AG04449 (cell line): ENCODE measurements around the gene RPS6KB1.
"Not testable (repeated sequence)": the region's sequence is repeated elsewhere in the genome, so short reads cannot be mapped to it uniquely, and the experiment has no call there.

Experiments used
- CTCF ChIA-PET: fragments of 350-600 bp; formaldehyde crosslinking; extraction: SDS; loops from one replicate; lab custom pipeline; 2021; ENCODE audit warnings: antibody characterized with exemption; lab: Yijun Ruan, JAX
- POLR2A ChIA-PET: fragments of 400-600, 350-600 bp; formaldehyde crosslinking; extraction: SDS; loops from one replicate; lab custom pipeline; 2020; ENCODE audit warnings: antibody characterized with exemption, inconsistent platforms; lab: Yijun Ruan, JAX
- DNase-seq: peaks from one replicate; pipeline ENCODE4 v3.0.0-alpha.2; 2010; ENCODE audit warnings: low read depth, low spot score
- H3K4me3 ChIP-seq: 2 replicates; pipeline ENCODE4 v1.5.1; 2011; ENCODE audit warnings: low read depth, mild to moderate bottlenecking, control low read depth, low read length
- TF ChIP-seq, protein P1 (sequence below): IDR thresholded peaks from one replicate; pipeline ENCODE4 v1.5.1; 2011; ENCODE audit warnings: mild to moderate bottlenecking, moderate library complexity, low read length, control low read depth, inconsistent platforms; ENCODE audit not compliant: insufficient read depth; ENCODE audit errors: missing control alignments

The RPS6KB1 gene

DNA sequence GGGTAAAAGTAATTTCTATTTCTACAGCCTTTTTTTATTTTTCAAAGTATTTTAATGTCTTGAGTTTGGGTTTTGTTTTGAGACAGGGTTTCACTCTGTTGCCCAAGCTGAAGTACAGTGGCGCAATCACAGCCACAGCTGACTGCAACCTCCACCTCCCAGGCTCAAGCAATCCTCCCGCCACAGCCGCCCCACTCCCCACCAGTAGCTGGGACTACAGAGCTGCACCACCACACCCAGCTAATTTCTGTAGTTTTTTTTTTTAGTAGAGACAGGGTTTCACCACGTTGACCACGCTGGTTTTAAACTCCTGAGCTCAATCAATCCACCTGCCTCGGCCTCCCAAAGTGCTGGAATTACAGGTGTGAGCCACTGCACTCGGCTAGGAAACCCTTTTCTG, 44.1 kb upstream of the RPS6KB1 start:
- no peak for DNase-seq
- ChIA-PET POLR2A (interaction anchor here (12.6 to 13.4 kb wide), 2 partner anchors 87 to 95 kb away, joined by 222 to 449 read pairs; no protein-coding TSS in a partner anchor), CTCF (no interaction called here)
- no peak overlapping the region for H3K4me3 ChIP-seq
- TF ChIP-seq, protein P1, sequence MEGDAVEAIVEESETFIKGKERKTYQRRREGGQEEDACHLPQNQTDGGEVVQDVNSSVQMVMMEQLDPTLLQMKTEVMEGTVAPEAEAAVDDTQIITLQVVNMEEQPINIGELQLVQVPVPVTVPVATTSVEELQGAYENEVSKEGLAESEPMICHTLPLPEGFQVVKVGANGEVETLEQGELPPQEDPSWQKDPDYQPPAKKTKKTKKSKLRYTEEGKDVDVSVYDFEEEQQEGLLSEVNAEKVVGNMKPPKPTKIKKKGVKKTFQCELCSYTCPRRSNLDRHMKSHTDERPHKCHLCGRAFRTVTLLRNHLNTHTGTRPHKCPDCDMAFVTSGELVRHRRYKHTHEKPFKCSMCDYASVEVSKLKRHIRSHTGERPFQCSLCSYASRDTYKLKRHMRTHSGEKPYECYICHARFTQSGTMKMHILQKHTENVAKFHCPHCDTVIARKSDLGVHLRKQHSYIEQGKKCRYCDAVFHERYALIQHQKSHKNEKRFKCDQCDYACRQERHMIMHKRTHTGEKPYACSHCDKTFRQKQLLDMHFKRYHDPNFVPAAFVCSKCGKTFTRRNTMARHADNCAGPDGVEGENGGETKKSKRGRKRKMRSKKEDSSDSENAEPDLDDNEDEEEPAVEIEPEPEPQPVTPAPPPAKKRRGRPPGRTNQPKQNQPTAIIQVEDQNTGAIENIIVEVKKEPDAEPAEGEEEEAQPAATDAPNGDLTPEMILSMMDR, result no peak

DNA sequence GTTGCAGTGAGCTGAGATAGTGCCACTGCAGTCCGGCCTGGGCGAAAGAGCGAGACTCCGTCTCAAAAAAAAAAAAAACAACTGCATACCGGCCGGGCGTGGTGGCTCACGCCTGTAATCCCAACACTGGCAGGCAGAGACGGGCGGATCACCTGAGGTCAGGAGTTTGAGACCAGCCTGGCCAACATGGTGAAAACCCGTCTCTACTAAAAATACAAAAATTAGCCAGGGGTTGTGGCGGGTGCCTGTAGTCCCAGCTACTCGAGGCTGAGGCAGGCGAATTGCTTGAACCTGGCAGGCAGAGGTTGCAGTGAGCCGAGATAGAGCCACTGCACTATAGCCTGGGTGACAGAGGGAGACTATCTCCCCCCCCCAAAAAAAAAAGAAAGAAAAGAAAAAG, 42.6 kb upstream of the RPS6KB1 start:
- H3K4me3 ChIP-seq, DNase-seq: not testable (repeated sequence)
- ChIA-PET POLR2A (interaction anchor here (0.7 to 13.4 kb wide), 2 partner anchors 62 to 89 kb away, joined by 3 to 222 read pairs; no protein-coding TSS in a partner anchor), CTCF (interaction anchor here (0.9 kb wide), 1 partner anchor 10 kb away, joined by 3 read pairs; no protein-coding TSS in a partner anchor)

DNA sequence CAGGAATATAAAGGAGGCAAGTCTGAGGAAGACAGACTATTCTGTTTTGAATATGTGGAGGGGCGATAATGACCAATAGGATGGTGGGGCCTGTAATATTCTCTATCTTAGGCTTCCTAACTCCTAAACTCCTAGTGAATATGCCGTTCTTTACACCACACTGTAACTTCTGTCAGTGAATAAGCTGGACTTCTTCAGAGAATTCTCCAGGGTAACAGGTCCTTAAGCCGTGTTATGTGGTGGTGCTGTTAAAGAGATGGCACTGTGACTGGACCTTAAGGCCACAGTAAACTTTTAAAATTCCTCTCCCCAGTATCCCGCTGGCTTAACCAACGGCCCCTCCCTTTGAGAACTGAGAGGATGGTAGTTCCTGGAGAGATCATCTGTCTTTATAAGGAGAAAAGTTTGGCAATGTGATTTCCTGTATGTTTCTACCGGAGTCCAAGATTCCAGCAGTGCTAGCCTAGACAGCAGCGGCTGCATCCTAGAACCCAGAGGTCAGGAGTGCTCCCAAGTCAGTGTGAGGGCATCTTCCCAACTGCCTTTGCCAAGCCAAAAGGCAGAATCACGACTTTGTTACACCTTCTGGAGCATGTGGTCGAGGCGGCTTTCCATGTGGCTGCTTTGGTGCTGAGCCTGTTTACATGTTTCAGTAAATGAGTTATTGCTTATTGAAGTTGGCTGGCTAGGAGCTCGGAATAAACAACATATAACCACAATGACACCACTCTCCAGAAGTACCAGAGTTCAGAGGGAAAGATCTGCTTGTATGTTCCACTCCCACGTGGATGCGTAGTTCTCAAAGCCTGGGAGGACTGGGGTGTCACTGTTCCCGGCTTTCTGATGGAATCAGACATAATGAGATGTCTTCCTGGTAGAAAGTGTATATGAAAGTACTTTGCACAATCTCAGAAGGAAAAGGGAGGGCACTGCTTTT, 41.2 kb upstream of the RPS6KB1 start:
- TF ChIP-seq, protein P1, result no peak
- ChIA-PET POLR2A (interaction anchor here (0.8 to 2.6 kb wide), 3 partner anchors 7 to 65 kb away, joined by 3 to 13 read pairs (median 4); no protein-coding TSS in a partner anchor), CTCF (no interaction called here)
- H3K4me3 ChIP-seq, result peak overlapping the region; percentile 19; the same call in 1 of the 2 replicates
- DNase-seq, result no peak

DNA sequence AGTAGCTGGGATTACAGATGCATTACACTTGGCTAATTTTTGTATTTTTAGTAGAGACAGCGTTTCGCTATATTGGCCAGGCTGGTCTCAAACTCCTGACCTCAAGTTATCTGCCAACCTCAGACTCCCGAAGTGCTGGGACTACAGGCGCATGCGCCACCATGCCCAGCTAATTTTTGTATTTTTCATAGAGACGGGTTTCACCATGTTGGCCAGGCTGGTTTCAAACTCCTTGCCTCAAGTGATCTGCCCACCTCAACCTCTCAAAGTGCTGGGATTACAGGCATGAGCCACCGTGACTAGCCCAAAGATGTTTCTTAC, 40.1 kb upstream of the RPS6KB1 start:
- POLR2A ChIA-PET, result interaction anchor here (0.8 to 2.6 kb wide), 5 partner anchors 8 to 100 kb away, joined by 4 to 13 read pairs (median 4); no protein-coding TSS in a partner anchor
- DNase-seq, H3K4me3 ChIP-seq: not testable (repeated sequence)
- CTCF ChIA-PET, result interaction anchor here (1.2 kb wide), 2 partner anchors 61 to 119 kb away, joined by 3 read pairs; no protein-coding TSS in a partner anchor

DNA sequence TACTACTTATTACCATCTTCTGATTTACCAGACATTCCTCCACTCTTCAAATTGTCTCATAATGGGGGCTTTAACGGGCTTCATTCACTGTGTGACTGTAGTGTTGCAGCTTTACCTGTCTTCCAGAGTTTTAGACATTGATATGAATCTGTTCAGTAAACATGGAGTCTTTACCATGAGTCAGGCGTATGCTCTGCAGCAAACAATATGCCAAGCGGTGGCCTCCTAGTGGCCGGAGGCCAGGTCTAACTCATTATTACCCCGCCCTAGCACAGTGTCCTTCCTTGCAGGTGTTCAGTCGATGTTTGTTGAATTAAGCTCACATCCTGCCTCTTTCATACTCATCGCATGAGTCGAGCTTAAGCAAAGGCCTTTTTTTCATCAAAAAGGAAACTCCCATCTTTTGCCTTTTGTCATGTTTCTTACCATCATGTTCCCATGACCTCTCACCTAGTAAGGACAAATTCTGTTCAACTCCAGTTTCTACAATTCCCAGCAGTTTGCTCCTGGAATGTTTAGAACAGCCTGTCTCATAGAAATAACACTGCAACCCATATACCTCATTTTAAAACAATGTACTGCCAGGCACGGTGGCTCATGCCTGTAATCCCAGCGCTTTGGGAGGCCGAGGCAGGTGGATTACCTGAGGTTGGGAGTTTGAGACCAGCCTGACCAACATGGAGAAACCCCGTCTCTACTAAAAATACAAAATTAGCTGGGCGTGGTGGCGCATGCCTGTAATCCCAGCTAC, 39.6 kb upstream of the RPS6KB1 start:
- CTCF ChIA-PET, result interaction anchor here (1.1 to 1.2 kb wide), 4 partner anchors 12 to 129 kb away, joined by 3 read pairs; no protein-coding TSS in a partner anchor
- POLR2A ChIA-PET, result interaction anchor here (0.6 to 2.6 kb wide), 5 partner anchors 10 to 100 kb away, joined by 3 to 13 read pairs (median 4); no protein-coding TSS in a partner anchor
- TF ChIP-seq, protein P1, result peak; percentile 17
- DNase-seq, result peak; percentile 87
- H3K4me3 ChIP-seq, result no peak overlapping the region

DNA sequence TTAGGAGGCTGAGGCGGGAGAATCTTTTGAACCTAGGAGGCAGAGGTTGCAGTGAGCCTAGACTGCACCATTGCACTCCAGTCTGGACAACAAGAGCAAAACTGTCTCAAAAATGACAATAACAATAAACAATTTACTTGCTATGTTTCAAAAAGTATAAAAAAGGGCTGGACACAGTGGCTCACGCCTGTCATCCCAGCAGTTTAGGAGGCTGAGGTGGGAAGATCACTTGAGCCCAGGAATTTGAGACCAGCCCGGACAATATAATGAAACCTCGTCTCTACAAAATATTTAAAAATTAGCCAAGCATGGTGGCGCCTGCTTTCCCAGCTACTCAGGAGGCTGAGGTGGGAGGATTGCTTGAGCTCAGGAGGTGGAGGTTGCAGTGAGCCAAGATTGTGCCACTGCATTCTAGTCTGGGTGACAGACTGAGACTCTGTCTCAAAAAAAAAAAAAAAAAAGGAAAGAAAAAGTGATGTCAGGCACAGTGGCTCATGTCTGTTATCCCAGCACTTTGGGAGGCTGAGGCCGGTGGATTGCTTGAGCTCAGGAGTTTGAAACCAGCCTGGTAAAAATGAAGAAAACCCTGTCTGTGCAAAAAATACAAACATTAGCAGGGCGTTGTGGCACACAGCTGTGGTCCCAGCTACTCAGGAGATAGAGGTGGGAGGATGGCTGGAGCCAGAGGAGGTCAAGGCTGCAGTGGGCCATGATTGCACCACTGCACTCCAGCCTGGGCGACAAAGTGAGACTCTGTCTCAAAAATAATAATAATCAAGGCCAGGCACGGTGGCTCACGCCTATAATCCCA, 38.8 kb upstream of the RPS6KB1 start:
- CTCF ChIA-PET, result interaction anchor here (1.1 to 1.2 kb wide), 4 partner anchors 11 to 130 kb away, joined by 3 read pairs; no protein-coding TSS in a partner anchor
- POLR2A ChIA-PET, result interaction anchor here (0.6 to 2.6 kb wide), 5 partner anchors 11 to 101 kb away, joined by 3 to 13 read pairs (median 4); no protein-coding TSS in a partner anchor
- DNase-seq, H3K4me3 ChIP-seq: not testable (repeated sequence)
